Measurements from ENCODE around the gene GPR42.

The GPR42 gene

GRCh38 chr19:35349614-35350521 lies 21.0 kb upstream of the GPR42 start (continued):
- TF ChIP-seq ZNF398 (tag by site-specific recombination; IDR thresholded peaks at IDR 0.05) (no peak), KLF1 (tag by site-specific recombination; IDR thresholded peaks at IDR 0.05) (peak; percentile 95)

GRCh38 chr19:35350591-35350990 lies 20.3 kb upstream of the GPR42 start:
- ChIA-PET POLR2A (no interaction called here), CTCF (interaction anchor here (1.1 to 10.6 kb wide), 4 partner anchors 118 to 160 kb away, joined by 3 to 237 read pairs (median 105); partner anchors contain the start of gene KRTDAP)
- H3K27ac ChIP-seq (ENCODE audit: extremely low read depth, low read depth, low read length): no peak overlapping the region
- H3K4me3 ChIP-seq (ENCODE audit: low read depth, low read length): no peak overlapping the region
- TF ChIP-seq ZNF10 (tag by site-specific recombination; IDR thresholded peaks at IDR 0.05) (no peak), ZNF416 (tag by site-specific recombination; IDR thresholded peaks at IDR 0.05) (no peak), ZNF121 (tag by site-specific recombination; IDR thresholded peaks at IDR 0.05) (no peak), KLF9 (tag by site-specific recombination; IDR thresholded peaks at IDR 0.05; ENCODE audit: low read depth) (no peak), HOXA7 (CRISPR knock-in tag; IDR thresholded peaks at IDR 0.05; ENCODE audit: borderline replicate concordance) (no peak), ZNF544 (tag by site-specific recombination; IDR thresholded peaks at IDR 0.05) (no peak), ZNF148 (tag by site-specific recombination; IDR thresholded peaks at IDR 0.05; ENCODE audit: borderline replicate concordance) (no peak), ZEB2 (tag by site-specific recombination; IDR thresholded peaks at IDR 0.05) (no peak), ZNF114 (tag by site-specific recombination; IDR thresholded peaks at IDR 0.05) (no peak), ZNF521 (tag by site-specific recombination; IDR thresholded peaks at IDR 0.05) (no peak), SP3 (tag by site-specific recombination; IDR thresholded peaks at IDR 0.05) (no peak), PRDM4 (tag by site-specific recombination; IDR thresholded peaks at IDR 0.05) (no peak), ZNF792 (tag by site-specific recombination; IDR thresholded peaks at IDR 0.05) (no peak), ZNF18 (tag by site-specific recombination; IDR thresholded peaks at IDR 0.05) (no peak), ZNF600 (tag by site-specific recombination; IDR thresholded peaks at IDR 0.05) (no peak), ZNF37A (tag by site-specific recombination; IDR thresholded peaks at IDR 0.05) (no peak), ZNF23 (tag by site-specific recombination; IDR thresholded peaks at IDR 0.05; ENCODE audit: borderline replicate concordance) (no peak), MEIS1 (CRISPR knock-in tag; IDR thresholded peaks at IDR 0.05; ENCODE audit: borderline replicate concordance) (no peak)
- H3K4me1 ChIP-seq (ENCODE audit: control insufficient read depth, insufficient read depth, low read length): no peaks in the 10 kb centered on the region
- no peaks in the 10 kb centered on the region for H3K36me3 ChIP-seq (ENCODE audit: control insufficient read depth in 2 of 2, insufficient read depth in 1 of 2, low read length in 2 of 2)
- H3K9me3 ChIP-seq (ENCODE audit: control insufficient read depth, insufficient read depth, low read depth, low read length): no peaks in the 10 kb centered on the region
